Stimulated activated CD8-positive, alpha-beta memory T cell treated with anti-CD3 and anti-CD28 coated beads, Interleukin-4, amount 100 ng/mL, for 1 hour (primary cell): Measurements from ENCODE around the gene VAV3.

Source experiments
- DNase-seq, 2 donors: peaks; one replicate each; pipeline ENCODE4 v3.0.0-alpha.2; 2020; ENCODE audit warnings: low read depth in 2 of 2, low spot score in 1 of 2

Gene VAV3

DNA sequence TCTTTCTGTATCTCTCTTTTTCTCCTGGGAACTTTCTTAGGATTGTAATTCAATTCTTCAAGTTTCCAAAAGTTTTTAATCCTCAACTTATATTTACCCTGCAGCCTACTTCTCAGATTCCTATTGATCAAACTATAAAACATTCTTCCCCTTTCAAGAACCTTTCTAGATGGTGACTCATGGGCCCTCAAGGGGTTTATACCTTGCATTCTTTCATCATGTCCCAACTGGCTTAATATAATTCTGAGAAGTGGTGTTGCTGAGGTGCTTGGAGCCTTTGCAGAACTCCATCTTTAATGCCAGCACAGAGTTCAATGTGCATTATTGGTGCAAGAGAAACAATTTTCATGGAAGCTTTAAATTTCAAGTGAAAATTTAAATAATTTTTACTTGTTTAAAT, 273.4 kb downstream of the VAV3 start:
- no peak for DNase-seq

GRCh38 chr1:107690491-107690890, 274.5 kb downstream of the VAV3 start:
- no peak for DNase-seq

DNA sequence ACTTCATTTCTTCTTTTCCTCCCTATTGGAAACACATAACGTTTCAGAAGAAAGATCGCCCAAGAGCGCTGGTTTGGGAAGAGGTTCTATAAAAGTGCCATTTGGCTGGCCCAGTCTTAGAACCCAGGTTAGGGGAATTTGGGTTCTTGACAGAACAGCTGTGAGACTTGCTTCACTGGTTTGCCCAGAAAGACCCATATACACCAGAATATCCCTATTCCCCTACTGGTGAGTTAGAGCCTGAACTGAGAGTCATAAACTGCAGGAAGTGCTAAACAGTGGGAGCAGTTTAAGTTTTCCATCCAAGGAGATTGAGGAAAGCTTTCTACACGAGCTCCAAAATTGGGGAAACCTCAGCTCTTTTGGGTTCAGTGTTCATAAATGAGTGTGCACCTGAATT, 275.2 kb downstream of the VAV3 start:
- no peak for DNase-seq

DNA sequence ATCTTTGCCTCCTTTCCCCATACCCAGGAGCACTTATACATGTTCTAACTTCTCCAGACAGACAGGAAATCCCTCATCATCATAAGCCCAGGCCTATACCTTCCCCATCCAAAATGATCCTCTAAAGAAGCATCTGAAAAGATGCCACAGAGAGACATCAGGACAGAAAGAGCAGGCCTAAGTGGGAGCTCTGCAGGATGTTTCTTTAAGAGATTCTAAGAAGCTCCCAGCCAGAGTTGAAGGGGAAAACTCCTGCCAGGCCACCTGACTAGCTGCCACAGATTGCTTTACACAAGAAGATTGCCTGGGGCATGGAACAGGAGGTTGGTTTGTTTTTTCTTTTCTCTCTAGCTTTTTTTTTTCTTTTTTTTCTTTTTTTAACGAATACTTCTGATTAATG, 275.8 kb downstream of the VAV3 start:
- DNase-seq, result no peak

DNA sequence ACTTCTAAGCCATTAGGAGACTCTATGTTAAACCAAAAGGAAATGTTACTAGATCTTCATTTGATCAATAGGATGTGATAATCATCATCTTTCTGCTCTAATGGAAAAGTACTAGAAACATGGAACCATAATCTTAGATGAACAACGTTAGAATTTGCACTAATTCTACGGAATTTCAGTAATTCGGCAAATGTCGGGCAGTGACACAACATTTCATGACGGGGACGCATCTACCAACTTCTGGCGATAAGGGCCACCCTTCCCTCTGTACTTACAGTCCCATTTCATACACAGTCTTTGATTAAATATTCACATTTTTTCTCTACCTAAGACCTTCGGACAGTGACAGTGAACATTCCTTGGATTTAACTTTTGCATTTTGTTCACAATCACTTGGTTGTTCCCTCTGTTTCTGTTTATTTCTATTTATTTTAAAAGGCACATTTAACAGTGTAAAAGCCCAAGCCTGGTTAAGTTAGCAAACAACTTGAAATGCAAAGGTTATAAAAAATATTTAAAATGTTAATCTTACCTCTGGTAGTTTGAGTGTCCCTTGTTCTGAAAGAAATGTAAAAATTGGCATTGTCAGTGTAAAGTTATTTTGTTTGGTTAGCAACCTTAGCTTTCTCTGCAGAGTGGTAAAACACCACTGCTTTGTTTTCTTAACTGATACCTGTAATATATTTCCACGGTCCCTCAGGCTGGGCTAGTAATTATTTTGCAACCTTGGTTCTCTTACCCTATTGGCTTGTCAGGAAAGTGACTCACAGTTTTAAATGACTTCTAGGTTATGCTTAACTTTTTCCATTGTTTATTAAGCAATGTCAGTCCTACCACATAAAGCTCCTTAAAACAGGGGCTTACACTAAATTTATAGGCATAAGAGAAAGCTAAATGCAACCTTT, 276.9 kb downstream of the VAV3 start:
- no peak for DNase-seq

GRCh38 chr1:107683683-107684082, 281.3 kb downstream of the VAV3 start:
- DNase-seq, result no peak

DNA sequence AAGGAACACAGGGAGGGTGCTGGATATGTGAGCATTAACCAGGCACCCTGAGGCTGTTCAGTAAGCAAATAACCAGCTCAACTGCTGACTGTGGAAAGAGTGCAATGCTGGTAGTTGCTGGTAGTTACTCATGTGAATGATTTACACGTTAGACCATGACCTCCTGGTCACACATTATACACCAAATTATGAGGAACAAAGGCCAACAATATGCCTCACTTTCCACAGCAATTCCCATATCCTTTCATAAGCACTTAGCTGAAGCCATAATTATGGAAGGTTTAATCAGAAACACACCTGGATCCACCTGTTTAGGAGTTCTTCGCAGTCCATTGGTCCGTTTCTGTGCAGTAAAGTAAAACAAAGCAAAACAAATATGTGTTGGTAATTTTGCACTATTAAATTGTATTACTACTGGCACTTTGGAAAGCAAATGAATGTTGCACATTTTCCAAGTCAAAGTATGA, 281.8 kb downstream of the VAV3 start:
- DNase-seq, result no peak

DNA sequence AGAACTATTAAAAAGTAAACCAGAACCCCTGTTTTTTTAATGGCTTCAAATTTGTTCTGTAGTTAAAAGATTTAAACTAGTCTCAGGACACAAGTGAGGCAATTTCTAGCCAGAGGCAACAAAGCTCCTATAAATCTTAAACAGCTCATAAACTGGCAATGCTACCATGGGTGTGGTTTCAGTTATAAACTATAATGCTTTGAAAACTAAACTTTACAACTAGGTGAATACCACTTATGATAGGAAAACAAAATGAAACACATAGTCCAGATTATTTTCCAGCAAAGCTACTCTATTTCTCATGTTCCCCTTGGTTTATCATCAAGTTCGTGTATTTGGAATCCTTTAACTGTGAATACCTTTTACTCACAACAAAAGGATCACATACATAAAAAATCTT, 282.5 kb downstream of the VAV3 start:
- DNase-seq, result no peak

- no peak for DNase-seq
These were observed 283.9 kb downstream of the VAV3 start for GRCh38 chr1:107681001-107681479.

DNA sequence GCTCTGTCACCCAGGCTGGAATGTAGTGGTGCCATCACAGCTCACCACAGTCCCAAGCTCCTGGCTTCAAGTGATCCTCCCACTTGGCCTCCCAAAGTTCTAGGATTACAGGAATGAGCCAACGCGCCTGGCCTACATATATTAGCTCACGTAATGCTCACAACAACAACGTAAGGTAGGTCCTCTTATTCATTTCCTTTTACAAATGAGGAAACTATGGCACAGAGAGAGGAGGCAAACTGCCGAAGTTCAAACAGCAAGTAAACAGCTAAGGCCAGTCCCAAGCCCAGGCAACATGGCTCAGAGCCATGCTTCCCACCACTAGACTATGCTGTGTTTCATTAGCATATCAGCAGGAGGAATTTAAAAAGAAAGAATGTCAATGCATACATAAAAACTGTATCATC, 284.4 kb downstream of the VAV3 start:
- no peak for DNase-seq

GRCh38 chr1:107679411-107679953, 285.5 kb downstream of the VAV3 start:
- DNase-seq, result no peak

DNA sequence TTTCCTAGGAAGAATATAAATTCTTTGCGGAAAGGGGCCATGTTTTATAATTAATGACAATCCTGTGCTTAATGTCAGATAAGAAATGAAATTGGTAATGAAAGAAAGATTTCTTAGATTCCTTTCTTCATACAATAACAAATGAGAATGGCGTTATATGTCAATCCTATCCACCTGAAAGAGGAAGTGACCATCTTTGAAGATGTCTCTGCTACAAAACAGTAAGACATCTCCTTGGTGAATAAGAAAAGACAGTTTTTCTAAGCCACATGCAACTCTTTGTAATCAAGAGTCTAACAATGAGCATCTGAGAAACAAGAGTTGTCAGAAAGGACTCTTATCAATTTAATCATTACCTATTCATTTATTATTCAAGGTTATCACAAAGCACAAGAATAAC, 286.0 kb downstream of the VAV3 start:
- no peak for DNase-seq

GRCh38 chr1:107677697-107678096, 287.3 kb downstream of the VAV3 start:
- no peak for DNase-seq

GRCh38 chr1:107674486-107674885, 290.5 kb downstream of the VAV3 start:
- no peak for DNase-seq

GRCh38 chr1:107673006-107673405, 292.0 kb downstream of the VAV3 start:
- no peak for DNase-seq

- no peak for DNase-seq
These were observed 294.5 kb downstream of the VAV3 start for GRCh38 chr1:107670397-107671040.

GRCh38 chr1:107669996-107670395, 295.0 kb downstream of the VAV3 start:
- no peak for DNase-seq

DNA sequence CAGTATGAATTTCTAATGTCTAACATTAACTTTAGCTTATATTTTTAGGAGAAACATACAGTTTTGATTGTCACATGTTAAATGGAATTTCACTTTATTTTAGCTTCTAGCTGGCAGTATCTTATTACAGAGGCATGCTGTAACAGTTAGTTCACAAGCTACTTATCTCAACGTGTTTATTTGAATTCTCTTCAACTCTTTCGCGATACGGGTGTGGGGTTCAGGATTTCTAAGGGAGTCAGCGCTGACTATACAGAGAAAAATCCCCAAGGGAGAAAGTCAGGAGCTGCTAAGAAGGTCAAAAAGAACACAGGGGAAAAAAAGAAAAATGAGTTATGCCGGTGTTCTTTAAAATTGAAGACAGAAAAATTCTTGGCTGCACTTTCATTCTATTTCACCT, 296.2 kb downstream of the VAV3 start:
- DNase-seq, result no peak

GRCh38 chr1:107666493-107666892, 298.5 kb downstream of the VAV3 start:
- no peak for DNase-seq

GRCh38 chr1:107664982-107665925, 299.7 kb downstream of the VAV3 start:
- DNase-seq, result no peak

DNA sequence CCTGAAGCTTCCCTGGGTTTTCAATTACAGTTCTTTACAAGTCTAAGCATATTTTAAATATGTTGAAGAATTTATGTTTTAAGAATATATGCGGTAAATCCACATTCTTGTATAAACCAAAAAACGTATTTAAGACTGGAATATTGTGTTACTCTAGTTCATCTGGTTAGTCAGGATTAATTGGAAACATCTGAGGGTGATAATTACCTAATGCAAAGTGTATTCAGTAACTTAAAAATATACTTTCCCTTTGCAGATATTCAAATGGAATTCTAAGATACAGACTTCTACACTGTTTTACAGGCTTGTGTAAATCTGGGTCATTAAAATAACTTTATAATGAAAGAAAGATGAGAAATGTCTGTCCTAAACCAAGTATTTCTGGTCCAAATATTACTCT, 302.0 kb downstream of the VAV3 start:
- no peak for DNase-seq
